Muscle layer of duodenum (tissue), 2 donors: ENCODE measurements around the gene SUMO1.

ENCODE experiments used
- H3K27ac ChIP-seq: one replicate; pipeline ENCODE4 v1.7.0; 2013; ENCODE audit warnings: mild to moderate bottlenecking, low read length
- H3K27me3 ChIP-seq: one replicate; pipeline ENCODE4 v1.7.0; 2013; ENCODE audit warnings: low read depth, mild to moderate bottlenecking, control low read depth, low read length
- H3K36me3 ChIP-seq, 2 donors: one replicate each; pipeline ENCODE4 v1.7.0; 2013; ENCODE audit warnings: low read length in 2 of 2, control low read depth in 1 of 2, mild to moderate bottlenecking in 1 of 2; ENCODE audit not compliant: insufficient read depth in 2 of 2, control insufficient read depth in 1 of 2
- H3K4me1 ChIP-seq, 2 donors: one replicate each; pipeline ENCODE4 v1.7.0; 2013; ENCODE audit warnings: low read length in 2 of 2, mild to moderate bottlenecking in 2 of 2, control low read depth in 1 of 2, moderate library complexity in 1 of 2; ENCODE audit not compliant: insufficient read depth in 2 of 2, control insufficient read depth in 1 of 2
- H3K4me3 ChIP-seq, 2 donors: one replicate each; pipeline ENCODE4 v1.7.0; 2013; ENCODE audit warnings: low read length in 2 of 2, low read depth in 1 of 2, mild to moderate bottlenecking in 1 of 2
- H3K9me3 ChIP-seq, 2 donors: one replicate each; pipeline ENCODE4 v1.7.0; 2013; ENCODE audit warnings: low read length in 2 of 2, control low read depth in 1 of 2, mild to moderate bottlenecking in 1 of 2; ENCODE audit not compliant: control insufficient read depth in 1 of 2
- donor health status: healthy.

Gene SUMO1

GRCh38 chr2:202169131-202169530 is 69.3 kb downstream of the SUMO1 start:
- H3K4me3 ChIP-seq = no peak overlapping the region
- peaks cover 0 to 12% of the 10 kb centered on the region in 2 donors for H3K4me1 ChIP-seq
- H3K27me3 ChIP-seq = no peaks in the 10 kb centered on the region
- no peaks in the 10 kb centered on the region for H3K36me3 ChIP-seq
- no peak overlapping the region for H3K27ac ChIP-seq
- H3K9me3 ChIP-seq = no peaks in the 10 kb centered on the region

GRCh38 chr2:202165945-202166344 is 72.5 kb downstream of the SUMO1 start:
- Histone ChIP-seq H3K4me1 (peaks cover 0 to 9% of the 10 kb centered on the region in 2 donors), H3K27me3 (no peaks in the 10 kb centered on the region), H3K9me3 (no peaks in the 10 kb centered on the region), H3K27ac (no peak overlapping the region), H3K36me3 (no peaks in the 10 kb centered on the region), H3K4me3 (no peak overlapping the region)

GRCh38 chr2:202165208-202165607 is 73.2 kb downstream of the SUMO1 start:
- peaks cover 0 to 12% of the 10 kb centered on the region in 2 donors for H3K4me1 ChIP-seq
- H3K9me3 ChIP-seq = no peaks in the 10 kb centered on the region
- no peak overlapping the region for H3K4me3 ChIP-seq
- no peak overlapping the region for H3K27ac ChIP-seq
- H3K36me3 ChIP-seq = no peaks in the 10 kb centered on the region
- H3K27me3 ChIP-seq = no peaks in the 10 kb centered on the region

GRCh38 chr2:202164411-202164810 is 74.0 kb downstream of the SUMO1 start:
- Histone ChIP-seq H3K4me1 (peaks cover 0 to 12% of the 10 kb centered on the region in 2 donors), H3K36me3 (no peaks in the 10 kb centered on the region), H3K4me3 (no peak overlapping the region), H3K9me3 (no peaks in the 10 kb centered on the region), H3K27me3 (no peaks in the 10 kb centered on the region), H3K27ac (no peak overlapping the region)

- no peaks in the 10 kb centered on the region for H3K9me3 ChIP-seq
- H3K27me3 ChIP-seq = no peaks in the 10 kb centered on the region
- peaks cover 0 to 12% of the 10 kb centered on the region in 2 donors for H3K4me1 ChIP-seq
- no peaks in the 10 kb centered on the region for H3K36me3 ChIP-seq
- no peak overlapping the region for H3K27ac ChIP-seq
- no peak overlapping the region for H3K4me3 ChIP-seq
Measured at GRCh38 chr2:202161151-202161835, 77.1 kb downstream of the SUMO1 start.

GRCh38 chr2:202158796-202159195 is 79.6 kb downstream of the SUMO1 start:
- Histone ChIP-seq H3K36me3 (no peaks in the 10 kb centered on the region), H3K4me3 (no peak overlapping the region), H3K4me1 (peaks cover 0 to 17% of the 10 kb centered on the region in 2 donors), H3K27me3 (no peaks in the 10 kb centered on the region), H3K27ac (no peak overlapping the region), H3K9me3 (no peaks in the 10 kb centered on the region)

- no peaks in the 10 kb centered on the region for H3K9me3 ChIP-seq
- H3K4me1 ChIP-seq = peaks cover 0 to 17% of the 10 kb centered on the region in 2 donors
- H3K27ac ChIP-seq = no peak overlapping the region
- no peak overlapping the region for H3K4me3 ChIP-seq
- no peaks in the 10 kb centered on the region for H3K36me3 ChIP-seq
- no peaks in the 10 kb centered on the region for H3K27me3 ChIP-seq
Measured at GRCh38 chr2:202157211-202157990, 81.0 kb downstream of the SUMO1 start.
